Forelimb muscle (tissue), 1 donor: ENCODE measurements around the gene VPREB3. TPM values are rescaled to one million over a fixed set of nuclear protein-coding genes. Genes with fewer than 3 reads are reported as not detected.
A peak's percentile ranks its signal among the peaks of the same experiment; 100 is the strongest.

ENCODE experiments used
- DNase-seq: peaks from one replicate; pipeline ENCODE4 v3.0.0-alpha.2; 2013; ENCODE audit warnings: low read depth
- polyA plus RNA-seq: library from polyadenylated mRNA; unstranded; fragments of 120-200 nt; gene quantifications from one replicate; pipeline ENCODE4 v1.2.1, GENCODE V29; 2013; ENCODE audit not compliant: insufficient read length

Gene VPREB3
- 0.66 TPM for polyA plus RNA-seq

DNA sequence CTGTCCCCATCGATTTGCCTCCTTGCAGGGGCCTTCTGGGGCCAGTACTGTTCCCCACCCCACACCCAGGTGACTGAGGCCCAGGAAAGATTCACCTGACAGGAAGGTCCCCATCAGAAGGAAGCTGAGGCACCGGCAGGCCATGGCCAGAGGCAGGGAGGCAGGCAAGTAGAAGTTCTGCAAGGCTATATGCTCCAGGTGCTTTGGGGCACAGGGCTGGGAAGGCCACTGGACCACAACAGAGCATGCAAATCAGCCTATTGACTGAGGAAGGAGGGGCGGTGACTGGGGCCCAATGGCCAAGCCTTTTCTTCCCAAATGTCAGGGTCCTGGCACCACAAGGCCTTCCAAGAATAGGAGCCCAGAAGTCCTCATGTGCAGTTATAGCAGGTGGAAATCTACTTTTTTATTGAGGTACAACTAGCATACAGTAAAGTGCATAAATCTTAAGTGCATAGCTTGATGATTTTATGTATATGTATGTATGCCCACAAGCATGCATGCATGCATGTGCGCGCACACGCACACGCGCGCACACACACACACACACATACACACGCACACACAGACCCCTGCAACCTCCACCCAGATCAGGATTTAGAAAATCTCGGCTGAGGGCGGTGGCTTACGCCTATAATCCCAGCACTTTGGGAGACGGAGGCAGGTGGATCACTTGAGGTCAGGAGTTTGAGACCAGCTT lies at the start of gene VPREB3:
Gene VPREB3, minus strand, starts transcription at position 206 of the 700 bp plus-strand sequence. Its CDS starts 62 bp downstream, at position 144.
- no peak for DNase-seq

DNA sequence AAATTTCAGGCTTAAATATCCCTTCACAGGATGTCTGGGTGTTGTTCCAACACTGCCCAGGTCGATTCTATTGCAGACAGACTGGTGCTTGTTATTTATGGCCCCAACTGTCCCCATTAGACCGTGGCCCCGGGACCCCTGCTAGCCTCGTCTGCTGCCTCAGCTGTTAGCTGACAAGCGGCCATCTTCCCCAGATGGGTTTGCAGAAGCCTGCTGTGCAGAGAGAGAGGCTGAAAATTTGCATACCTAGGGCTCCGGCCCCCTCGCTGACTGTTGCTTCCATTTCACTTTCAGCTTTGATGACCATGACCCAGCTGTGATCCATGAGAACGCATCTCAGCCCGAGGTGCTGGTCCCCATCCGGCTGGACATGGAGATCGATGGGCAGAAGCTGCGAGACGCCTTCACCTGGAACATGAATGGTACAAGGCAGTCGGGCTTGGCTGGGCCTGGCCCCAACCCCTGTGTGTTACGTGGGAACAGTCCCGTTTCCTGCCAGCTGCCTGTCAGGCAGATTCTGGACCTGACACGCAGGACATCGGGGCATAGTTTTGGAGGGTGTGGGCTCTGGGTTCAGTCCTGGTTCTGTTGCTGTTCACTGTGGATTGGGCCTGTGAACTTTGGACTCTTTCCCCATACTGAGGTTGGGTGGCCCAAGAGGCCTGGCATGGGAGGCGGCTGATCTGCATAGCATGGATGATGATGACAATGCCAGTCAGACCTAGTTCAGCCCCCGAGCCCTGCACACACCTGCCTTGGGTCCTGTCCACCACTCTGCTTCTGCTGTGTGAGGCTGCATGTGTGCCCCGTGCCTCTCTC lies 49.0 kb upstream of the VPREB3 start:
- no peak for DNase-seq

DNA sequence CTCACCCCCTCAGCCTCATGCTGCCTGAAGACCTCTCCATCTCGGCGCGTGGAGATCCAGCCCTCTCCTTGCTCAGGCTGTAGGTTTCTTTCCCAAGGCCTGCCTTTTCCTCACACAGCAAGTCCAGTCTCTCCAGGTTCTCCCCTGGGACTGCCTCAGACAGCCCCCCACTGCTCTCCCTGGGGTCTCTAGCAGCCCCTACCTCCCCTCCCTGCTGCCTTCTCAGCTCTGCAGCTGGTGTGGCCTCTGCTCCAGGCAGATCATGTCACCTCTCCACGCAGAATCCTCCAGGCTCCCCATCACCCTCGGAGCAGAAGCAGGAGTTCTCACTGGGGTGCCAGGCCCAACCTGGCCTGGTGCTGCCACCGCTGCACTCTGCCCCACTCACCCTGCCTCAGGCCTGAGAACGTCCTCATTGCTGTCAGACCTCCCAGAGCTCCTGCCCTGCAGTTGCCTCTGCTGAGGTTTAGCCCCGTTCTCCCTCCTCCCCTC lies 47.7 kb upstream of the VPREB3 start:
- no peak for DNase-seq

DNA sequence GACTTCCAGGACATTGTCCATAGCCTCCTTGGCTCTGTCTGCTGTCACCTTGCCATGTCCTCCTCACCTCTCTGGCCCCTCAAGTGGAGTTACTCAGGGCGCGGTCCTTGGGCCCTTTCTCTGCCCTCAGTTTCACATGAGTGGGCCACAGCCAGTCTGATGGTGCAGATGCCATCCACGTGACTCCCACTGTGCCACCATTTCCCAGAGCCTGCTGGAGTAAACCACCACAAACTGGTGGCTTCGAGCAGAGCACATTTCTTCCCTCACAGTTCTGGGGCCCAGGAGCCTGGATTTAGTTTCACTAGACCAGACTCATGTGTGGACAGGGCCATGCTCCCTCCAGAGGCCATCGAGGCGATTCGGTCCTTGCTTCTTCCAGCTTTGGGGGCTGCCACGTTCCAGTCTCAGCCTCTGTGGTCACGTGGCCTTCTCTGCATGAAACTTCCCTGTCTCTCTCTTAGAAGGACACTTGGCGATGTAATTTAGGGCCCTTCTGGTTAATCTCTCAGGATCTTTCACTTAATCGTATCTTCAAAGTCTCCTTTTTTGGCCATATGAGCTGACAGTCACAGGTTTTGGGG lies 47.1 kb upstream of the VPREB3 start:
- DNase-seq: no peak

DNA sequence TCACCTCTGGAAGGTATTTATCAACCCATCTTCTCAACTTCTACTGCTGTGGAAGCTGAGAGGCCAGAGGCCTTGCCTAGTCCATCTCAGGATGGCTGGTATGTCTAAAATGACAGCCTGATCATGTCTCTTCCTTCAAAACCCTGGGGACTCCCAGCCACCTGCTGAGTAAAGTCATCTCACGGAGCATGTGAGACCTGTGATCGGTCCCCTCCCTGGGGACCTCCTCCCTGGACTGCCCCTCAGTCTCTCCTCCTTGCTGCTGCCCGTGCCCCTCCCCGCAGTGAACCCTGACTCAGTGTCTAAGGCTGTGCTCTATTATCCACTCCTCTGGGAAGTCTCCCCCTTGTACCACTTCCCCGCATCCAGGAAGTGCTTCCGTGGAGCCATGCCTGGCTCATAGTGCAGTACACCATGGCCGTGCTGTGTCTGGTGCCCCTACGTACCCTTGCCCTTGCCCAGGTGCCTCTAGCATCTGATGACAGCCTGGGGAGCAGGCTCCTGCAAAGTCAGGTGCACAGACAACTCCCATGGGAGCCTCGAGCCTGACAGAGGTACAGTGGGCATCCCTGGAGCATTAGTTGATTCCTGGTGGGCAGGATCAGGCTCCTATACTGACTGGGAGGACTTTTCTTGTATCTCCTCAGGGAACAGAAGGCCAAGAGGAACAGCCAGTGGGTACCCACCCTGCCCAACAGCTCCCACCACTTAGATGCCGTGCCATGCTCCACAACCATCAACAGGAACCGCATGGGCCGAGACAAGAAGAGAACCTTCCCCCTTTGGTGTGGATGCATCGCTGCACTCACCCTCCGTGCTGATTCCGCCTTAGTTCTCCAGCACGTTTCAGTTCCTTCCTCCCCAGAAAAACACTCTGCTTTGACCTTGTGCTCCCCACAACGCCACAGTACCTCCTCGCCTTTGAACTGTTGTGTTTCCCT lies 46.3 kb upstream of the VPREB3 start:
- DNase-seq: no peak

- no peak for DNase-seq
These were observed 42.2 kb upstream of the VPREB3 start for GRCh38 chr22:23796461-23796860.

DNA sequence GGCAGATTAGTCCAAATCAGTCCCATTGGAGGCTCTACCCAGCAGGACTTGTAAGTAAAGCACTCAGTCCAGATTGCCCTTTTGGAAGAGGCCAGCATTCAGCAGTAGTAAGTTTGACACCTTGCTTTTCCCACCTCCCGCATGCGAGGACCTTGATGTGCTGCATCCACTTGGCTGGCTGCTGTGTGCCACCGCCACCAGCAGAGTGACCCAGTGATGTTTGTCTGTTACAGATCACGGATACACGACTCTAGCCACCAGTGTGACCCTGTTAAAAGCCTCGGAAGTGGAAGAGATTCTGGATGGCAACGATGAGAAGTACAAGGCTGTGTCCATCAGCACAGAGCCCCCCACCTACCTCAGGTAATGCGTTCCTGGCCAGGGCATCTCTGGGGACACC lies 39.1 kb upstream of the VPREB3 start:
- no peak for DNase-seq

DNA sequence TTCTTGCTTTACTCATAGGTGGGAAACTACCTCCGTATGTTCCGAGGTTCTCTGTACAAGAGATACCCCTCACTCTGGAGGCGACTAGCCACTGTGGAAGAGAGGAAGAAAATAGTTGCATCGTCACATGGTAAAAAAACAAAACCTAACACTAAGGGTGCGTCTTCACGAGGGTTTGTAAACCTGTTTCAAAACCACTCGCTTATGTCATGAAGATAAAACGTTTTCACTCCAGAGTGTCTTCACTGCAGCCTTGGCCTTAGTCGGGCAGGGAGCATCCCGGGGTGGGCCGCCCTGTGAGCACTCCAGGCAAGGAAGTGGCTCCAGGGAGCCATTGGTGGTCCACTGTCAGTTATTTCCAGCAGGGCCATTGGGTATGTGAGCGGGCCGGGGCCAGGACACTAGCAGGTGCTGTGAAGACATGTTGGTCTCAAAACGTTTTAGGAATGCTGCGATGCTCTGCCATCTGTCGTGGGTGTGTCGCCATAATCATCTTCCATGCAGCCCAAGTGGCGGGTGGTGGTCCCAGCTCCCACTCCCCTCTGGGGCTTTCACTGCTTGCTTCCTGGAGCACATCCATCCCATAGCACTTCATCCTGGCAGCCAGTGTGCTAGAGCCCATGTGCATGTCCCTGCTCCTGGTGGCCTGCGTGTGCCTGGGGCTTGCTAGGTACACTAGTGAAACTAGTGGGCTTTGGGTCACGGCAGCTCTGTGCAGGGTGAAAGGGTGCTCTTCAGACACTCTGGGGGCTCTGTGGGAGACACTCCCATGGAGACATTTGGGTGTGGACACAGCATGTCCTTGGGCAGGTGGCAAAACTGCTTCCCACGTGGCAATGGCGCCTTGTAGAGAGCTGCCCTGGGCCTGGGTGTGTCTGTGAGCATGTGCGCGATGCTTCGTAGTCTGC lies 37.8 kb upstream of the VPREB3 start:
- no peak for DNase-seq

DNA sequence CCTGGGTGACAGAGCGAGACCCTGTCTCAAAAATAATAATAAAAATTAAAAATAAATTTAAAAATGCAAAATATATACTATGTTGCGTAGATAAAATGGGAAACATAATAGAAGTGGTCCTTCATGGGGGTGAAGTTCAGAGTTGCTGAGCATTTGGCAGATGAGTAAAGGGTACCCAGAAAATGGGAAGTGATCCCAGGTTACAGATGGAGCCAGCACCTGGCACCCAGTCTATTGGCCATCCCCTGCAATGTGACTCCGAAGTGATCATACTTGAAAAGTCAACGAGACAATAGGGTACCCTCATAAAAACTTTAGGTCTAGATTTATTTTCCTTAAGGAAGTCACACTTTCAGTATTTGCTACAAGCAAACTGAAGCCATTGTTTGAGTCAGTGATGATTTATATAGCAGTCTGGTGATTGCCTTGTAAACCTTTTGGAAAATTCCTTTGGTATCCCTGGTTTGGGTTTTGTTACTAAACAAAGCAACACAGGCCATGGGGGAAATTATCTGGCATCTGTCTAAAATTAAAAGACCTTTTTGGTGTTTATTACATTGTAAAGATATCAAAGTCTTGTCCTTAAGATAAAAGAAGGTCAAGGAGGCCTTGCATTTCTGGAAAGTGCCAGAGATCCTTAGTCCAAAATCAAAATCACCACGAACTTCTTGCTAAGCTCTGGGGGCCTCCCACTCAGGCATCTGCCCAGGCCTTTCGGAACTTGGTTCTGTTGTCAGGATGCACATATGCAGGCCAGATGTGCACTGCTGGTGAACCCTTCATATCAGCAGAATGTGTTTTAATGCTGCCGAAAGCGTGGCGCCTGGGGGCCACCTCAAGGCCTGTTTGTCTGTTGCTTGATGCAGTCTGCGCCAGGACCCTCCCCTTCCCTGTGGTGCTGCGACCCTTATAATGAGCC lies 36.9 kb upstream of the VPREB3 start:
- DNase-seq: no peak

DNA sequence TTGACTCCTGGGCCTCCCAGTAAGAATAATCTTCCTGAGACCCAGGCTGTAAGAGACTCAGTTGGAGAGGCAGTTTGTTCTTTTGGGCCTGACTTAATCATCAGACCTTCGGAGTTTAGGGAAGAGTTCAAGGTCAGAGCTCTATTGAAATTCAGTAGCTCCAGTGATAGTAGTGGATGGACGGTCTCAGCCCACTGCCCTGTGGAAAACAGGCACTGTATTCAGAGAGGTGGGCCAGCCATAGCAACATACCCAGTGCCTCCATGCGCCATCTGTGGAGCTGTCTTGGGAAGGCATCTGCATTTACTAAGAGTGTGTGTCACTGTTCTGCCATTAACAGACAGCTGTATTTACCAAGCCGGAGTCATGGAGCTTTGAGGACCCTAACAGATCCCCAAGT lies 35.4 kb upstream of the VPREB3 start:
- no peak for DNase-seq

GRCh38 chr22:23789121-23789520 lies 34.9 kb upstream of the VPREB3 start:
- DNase-seq: no peak

- DNase-seq: no peak
These were observed 33.7 kb upstream of the VPREB3 start for GRCh38 chr22:23787910-23788309.

DNA sequence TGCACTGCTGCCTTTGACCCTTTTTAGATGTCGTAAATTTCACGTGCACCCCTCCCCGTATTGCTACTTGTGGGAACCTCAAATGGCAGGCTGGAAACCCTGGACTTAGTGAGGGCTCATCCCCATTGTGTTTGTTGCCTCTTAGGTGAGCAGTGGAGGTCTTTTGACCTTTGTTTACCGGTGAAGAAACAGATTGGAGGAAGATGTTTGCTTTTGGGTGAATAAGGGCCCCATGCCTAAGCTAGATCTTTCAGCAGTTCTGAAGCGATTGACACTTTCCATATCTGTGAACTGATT lies 33.3 kb upstream of the VPREB3 start:
- DNase-seq: no peak

DNA sequence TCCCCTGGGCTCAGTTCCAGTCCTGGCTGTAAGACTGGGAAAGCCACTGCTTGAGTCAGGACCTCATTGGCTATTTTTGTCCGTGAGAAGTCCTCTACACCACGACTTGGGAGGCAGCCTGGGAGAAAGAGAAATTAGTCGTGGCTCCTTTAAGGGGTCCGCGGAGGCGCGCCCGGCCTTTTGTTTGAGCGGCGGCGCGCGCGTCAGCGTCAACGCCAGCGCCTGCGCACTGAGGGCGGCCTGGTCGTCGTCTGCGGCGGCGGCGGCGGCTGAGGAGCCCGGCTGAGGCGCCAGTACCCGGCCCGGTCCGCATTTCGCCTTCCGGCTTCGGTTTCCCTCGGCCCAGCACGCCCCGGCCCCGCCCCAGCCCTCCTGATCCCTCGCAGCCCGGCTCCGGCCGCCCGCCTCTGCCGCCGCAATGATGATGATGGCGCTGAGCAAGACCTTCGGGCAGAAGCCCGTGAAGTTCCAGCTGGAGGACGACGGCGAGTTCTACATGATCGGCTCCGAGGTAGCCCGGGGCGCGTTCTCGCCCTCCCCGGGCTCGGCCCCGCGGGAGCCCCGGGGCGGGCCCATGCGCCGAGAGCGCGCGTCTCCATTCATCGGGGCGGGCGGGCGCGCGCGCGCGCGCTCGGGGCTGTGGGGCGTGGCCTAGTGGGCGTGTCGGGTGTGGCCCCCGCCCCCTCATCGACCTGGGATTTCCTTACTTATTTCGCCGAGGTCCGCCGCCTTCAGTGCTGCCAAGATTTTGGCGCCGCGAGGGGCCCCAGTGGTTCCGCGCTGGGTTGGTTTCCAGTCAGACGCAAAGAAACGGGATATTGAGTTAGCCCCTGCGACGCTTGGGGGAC lies 32.8 kb upstream of the VPREB3 start, which contains the start of gene SMARCB1:
Gene SMARCB1, plus strand, starts transcription at position 215 of the 848 bp plus-strand sequence. Its CDS starts 204 bp downstream, at position 419.
- DNase-seq: peak; percentile 83

GRCh38 chr22:23786261-23786710 lies 32.1 kb upstream of the VPREB3 start:
- no peak for DNase-seq

DNA sequence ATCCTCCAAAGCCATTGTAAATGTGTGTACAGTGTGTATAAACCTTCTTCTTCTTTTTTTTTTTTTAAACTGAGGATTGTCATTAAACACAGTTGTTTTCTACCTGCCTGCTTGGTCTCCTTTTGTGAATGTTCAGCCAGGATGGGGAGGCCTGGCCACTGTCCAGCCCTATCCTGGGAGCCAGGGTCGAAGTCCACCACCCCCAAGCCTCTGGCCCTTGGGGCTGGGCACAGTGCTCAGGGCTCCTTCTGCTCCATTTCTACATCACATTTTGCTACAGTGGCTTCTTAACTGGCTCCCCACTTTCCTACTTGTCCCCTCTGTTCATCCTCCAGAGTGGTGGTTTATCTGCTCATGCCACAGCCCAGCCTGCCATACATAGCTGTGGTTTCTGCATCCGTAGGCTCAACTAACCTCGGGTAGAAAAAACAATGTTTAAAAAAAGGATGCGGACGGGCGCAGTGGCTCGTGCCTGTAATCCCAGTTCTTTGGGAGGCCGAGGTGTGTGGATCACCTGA lies 30.0 kb upstream of the VPREB3 start:
- DNase-seq: no peak

DNA sequence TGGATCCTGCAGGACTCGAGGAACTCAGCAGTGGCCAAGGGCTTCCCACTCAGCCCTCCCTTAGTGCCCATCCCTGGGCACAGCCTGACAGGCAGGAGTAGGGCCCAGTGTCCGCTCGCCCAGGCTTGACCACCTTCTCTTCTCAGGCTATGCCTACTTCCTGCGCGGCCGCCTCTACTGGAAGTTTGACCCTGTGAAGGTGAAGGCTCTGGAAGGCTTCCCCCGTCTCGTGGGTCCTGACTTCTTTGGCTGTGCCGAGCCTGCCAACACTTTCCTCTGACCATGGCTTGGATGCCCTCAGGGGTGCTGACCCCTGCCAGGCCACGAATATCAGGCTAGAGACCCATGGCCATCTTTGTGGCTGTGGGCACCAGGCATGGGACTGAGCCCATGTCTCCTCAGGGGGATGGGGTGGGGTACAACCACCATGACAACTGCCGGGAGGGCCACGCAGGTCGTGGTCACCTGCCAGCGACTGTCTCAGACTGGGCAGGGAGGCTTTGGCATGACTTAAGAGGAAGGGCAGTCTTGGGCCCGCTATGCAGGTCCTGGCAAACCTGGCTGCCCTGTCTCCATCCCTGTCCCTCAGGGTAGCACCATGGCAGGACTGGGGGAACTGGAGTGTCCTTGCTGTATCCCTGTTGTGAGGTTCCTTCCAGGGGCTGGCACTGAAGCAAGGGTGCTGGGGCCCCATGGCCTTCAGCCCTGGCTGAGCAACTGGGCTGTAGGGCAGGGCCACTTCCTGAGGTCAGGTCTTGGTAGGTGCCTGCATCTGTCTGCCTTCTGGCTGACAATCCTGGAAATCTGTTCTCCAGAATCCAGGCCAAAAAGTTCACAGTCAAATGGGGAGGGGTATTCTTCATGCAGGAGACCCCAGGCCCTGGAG lies 29.3 kb upstream of the VPREB3 start:
- no peak for DNase-seq
